ENCODE measurements around the gene CLOCK. TPM values are rescaled to one million over a fixed set of nuclear protein-coding genes. Genes with fewer than 3 reads are reported as not detected.

The CLOCK gene
- total and polyA plus RNA-seq, 9 of the 15 experiments (the other 6 are each of a cell fraction or from before 2014, with no cell fraction given), result 3.7 to 14.4 (median 9.4) TPM

- TF ChIP-seq, protein P1, sequence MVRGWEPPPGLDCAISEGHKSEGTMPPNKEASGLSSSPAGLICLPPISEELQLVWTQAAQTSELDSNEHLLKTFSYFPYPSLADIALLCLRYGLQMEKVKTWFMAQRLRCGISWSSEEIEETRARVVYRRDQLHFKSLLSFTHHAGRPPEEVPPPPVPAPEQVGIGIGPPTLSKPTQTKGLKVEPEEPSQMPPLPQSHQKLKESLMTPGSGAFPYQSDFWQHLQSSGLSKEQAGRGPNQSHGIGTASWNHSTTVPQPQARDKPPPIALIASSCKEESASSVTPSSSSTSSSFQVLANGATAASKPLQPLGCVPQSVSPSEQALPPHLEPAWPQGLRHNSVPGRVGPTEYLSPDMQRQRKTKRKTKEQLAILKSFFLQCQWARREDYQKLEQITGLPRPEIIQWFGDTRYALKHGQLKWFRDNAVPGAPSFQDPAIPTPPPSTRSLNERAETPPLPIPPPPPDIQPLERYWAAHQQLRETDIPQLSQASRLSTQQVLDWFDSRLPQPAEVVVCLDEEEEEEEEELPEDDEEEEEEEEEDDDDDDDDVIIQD (CRISPR knock-in tag; IDR thresholded peaks at IDR 0.05), result no peak
- no peak for TF ChIP-seq RBM34 (IDR thresholded peaks at IDR 0.05; ENCODE audit: borderline replicate concordance, insufficient read depth, low read length)
Measured at GRCh38 chr4:55554453-55555030, 7.8 kb upstream of the CLOCK start (continued).

GRCh38 chr4:55553441-55554201 is 6.9 kb upstream of the CLOCK start:
- Histone ChIP-seq H3K4me2 (ENCODE audit: insufficient read depth, low read length) (no peak overlapping the region), H3K4me3 (no peak overlapping the region), H3K79me2 (ENCODE audit: control insufficient read depth, insufficient read depth, low read length) (no peaks in the 10 kb centered on the region), H3K27ac (ENCODE audit: extremely low read depth, low read depth, low read length) (no peak overlapping the region), H3K4me1 (replicated peaks in 1 of 2; ENCODE audit: control insufficient read depth in 2 of 2, insufficient read depth in 2 of 2, low read length in 2 of 2) (peaks cover 0 to 3% of the 10 kb centered on the region in 2 experiments; a peak in 1 of 5 replicates), H3K9ac (ENCODE audit: insufficient read depth in 1 of 2, low read depth in 2 of 2, low read length in 2 of 2) (no peak overlapping the region), H3K9me1 (ENCODE audit: control insufficient read depth, insufficient read depth, low read length) (no peaks in the 10 kb centered on the region), H3K27me3 (ENCODE audit: control insufficient read depth in 2 of 2, insufficient read depth in 2 of 2, low read length in 2 of 2) (no peaks in the 10 kb centered on the region), H3K36me3 (ENCODE audit: control insufficient read depth, insufficient read depth, low read length) (no peaks in the 10 kb centered on the region), H2AFZ (ENCODE audit: low read depth, low read length) (no peak overlapping the region), H4K20me1 (replicated peaks; ENCODE audit: control insufficient read depth, insufficient read depth, low read length) (no peaks in the 10 kb centered on the region), H3K9me3 (replicated peaks; ENCODE audit: control insufficient read depth, insufficient read depth, low read depth, low read length) (no peaks in the 10 kb centered on the region; the same call in 1 of the 2 replicates)
- FAIRE-seq (peak; percentile 23), DNase-seq (ENCODE audit: extremely low read depth in 1 of 4, low spot score in 3 of 4) (no peak), ATAC-seq (peak; percentile 40; the same call in 2 of the 3 replicates)
- intact Hi-C loops (cut with micrococcal nuclease), result no loop called here
- POLR2A ChIA-PET, result no interaction called here
- in situ Hi-C loops (cut with MboI), result no loop called here
- no TSS peak for BruUV-seq (replicated peaks)
- CTCF ChIA-PET (ENCODE audit: low intra/inter-chr PET ratio), result no interaction called here
- WGBS (ENCODE audit: insufficient coverage, low coverage, missing lambda C conversion rate), result 74% methylated on average over 10 of the region's 10 CpGs
- TF ChIP-seq TARDBP (IDR thresholded peaks at IDR 0.05), result no peak
- TF ChIP-seq PRMT5 (CRISPR knock-in tag; IDR thresholded peaks at IDR 0.05), result no peak
- no peak for TF ChIP-seq ZNF436 (CRISPR knock-in tag; IDR thresholded peaks at IDR 0.05)
- TF ChIP-seq, protein P2, sequence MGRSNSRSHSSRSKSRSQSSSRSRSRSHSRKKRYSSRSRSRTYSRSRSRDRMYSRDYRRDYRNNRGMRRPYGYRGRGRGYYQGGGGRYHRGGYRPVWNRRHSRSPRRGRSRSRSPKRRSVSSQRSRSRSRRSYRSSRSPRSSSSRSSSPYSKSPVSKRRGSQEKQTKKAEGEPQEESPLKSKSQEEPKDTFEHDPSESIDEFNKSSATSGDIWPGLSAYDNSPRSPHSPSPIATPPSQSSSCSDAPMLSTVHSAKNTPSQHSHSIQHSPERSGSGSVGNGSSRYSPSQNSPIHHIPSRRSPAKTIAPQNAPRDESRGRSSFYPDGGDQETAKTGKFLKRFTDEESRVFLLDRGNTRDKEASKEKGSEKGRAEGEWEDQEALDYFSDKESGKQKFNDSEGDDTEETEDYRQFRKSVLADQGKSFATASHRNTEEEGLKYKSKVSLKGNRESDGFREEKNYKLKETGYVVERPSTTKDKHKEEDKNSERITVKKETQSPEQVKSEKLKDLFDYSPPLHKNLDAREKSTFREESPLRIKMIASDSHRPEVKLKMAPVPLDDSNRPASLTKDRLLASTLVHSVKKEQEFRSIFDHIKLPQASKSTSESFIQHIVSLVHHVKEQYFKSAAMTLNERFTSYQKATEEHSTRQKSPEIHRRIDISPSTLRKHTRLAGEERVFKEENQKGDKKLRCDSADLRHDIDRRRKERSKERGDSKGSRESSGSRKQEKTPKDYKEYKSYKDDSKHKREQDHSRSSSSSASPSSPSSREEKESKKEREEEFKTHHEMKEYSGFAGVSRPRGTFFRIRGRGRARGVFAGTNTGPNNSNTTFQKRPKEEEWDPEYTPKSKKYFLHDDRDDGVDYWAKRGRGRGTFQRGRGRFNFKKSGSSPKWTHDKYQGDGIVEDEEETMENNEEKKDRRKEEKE (IDR thresholded peaks at IDR 0.05; ENCODE audit: borderline replicate concordance in 1 of 2, control insufficient read depth in 1 of 2, low read depth in 2 of 2, low read length in 1 of 2), result no peak
- no peak for TF ChIP-seq MAFF (IDR thresholded peaks at IDR 0.05; ENCODE audit: low read length)
- TF ChIP-seq MYC (IDR thresholded peaks at IDR 0.05; ENCODE audit: low read depth, low read length), result no peak
- no peak for TF ChIP-seq MYC (CRISPR knock-in tag; IDR thresholded peaks at IDR 0.05; ENCODE audit: borderline replicate concordance, low read depth)
- TF ChIP-seq POLR2H (tag; IDR thresholded peaks at IDR 0.05; ENCODE audit: low read depth), result no peak
- TF ChIP-seq SMARCA4 (IDR thresholded peaks at IDR 0.05), result no peak

Data from K562 (cell line).